ENCODE measurements around the gene KIF6.
A peak's percentile ranks its signal among the peaks of the same experiment; 100 is the strongest.
"Not testable (repeated sequence)": the region's sequence is repeated elsewhere in the genome, so short reads cannot be mapped to it uniquely, and the experiment has no call there.

Gene KIF6

GRCh38 chr6:39312912-39313525 is 412.2 kb downstream of the KIF6 start:
- DNase-seq (ENCODE audit: extremely low spot score, insufficient read length, low read depth) = no peak
- FAIRE-seq = no peak

GRCh38 chr6:39310542-39310941 is 414.7 kb downstream of the KIF6 start:
- FAIRE-seq = no peak

GRCh38 chr6:39309942-39310531 is 415.2 kb downstream of the KIF6 start:
- DNase-seq (ENCODE audit: extremely low spot score, insufficient read length, low read depth) = peak; percentile 50
- FAIRE-seq = peak; percentile 83

More at GRCh38 chr6:39310542-39310941, 414.7 kb downstream of the KIF6 start:
- DNase-seq (ENCODE audit: extremely low spot score, insufficient read length, low read depth) = no peak

GRCh38 chr6:39307462-39307861 is 417.7 kb downstream of the KIF6 start:
- no peak for DNase-seq (ENCODE audit: extremely low spot score, insufficient read length, low read depth)
- FAIRE-seq = no peak

DNA sequence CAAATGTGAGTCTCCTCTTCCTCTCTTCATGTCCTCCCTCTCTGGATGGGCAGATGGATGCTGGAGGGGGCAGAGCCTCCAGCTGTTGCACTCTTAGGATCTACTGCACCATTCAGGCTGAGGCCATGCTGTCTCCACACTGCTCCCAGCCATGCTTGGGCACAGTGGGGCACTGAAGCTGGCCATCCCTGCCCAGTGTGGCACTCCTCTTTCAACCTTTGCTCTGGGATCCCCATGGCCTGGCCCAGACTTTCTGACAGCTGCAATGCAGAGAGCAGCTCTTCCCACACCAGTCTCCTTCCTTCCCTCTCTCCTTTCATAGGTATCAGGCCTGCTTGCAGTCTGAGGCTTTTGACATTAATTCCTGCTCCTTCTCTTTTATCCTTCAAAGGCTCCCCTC is 420.3 kb downstream of the KIF6 start:
- FAIRE-seq = no peak
- DNase-seq (ENCODE audit: extremely low spot score, insufficient read length, low read depth) = no peak

- DNase-seq (ENCODE audit: extremely low spot score, insufficient read length, low read depth) = no peak
- FAIRE-seq = no peak
These were observed 421.6 kb downstream of the KIF6 start for GRCh38 chr6:39303425-39304153.

DNA sequence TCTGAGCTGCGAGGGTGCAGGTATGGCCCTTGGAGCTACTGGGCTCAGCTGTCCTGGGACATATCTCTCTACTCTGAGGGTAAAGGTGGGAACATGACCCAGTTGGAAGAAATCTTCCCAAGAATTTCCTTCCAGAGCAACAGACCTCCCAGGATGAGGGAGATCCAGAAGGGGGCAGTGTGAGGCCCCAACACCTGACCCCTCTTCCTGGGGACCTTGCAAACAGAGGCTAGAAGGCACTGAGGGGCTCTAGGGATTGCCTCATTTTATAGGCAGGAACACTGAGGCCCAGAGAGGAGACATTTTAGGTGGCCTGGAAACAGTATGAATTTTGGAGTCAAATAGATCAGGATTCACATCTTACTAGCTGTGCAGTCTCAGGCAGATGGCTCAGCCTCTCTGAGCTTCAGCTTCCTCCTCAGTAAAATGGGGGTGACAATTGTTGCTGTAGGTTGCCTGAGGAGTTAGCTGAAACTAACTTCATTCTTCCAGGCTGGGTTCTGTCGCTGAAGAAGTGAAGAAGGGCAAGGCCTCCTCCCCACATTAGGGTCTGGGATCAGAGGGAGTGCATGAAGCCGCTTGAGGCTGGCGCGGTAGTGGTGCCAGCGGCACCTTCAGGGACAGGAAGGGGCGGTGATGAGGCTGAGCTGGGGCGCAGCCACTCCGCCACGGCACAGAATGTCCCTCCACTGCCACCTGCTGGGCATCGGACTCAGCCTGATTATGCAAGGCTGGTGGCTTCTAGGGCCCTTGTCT is 422.4 kb downstream of the KIF6 start:
- FAIRE-seq (peak; percentile 94), DNase-seq (ENCODE audit: extremely low spot score, insufficient read length, low read depth) (peak; percentile 81)

GRCh38 chr6:39302011-39302410 is 423.2 kb downstream of the KIF6 start:
- FAIRE-seq (no peak), DNase-seq (ENCODE audit: extremely low spot score, insufficient read length, low read depth) (no peak)

DNA sequence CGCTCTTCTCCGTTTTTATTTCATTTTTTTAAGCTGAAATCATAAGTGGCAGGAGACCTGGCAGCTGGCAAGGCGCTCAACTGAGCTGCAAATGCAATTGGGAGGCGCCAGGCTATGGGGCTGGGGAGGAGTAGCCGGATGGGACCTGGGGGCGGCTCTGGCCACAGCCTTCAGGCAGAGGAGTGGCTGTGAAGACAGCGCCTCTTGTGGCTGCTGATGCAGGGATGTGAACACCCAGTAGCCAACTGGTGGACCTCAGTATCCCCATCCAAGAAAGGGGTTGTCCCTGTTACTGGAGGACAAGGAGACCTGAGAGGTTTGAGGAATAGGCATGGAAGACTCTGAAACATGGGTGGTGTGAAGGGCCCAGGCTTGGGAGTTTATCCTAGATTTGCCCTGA is 423.6 kb downstream of the KIF6 start:
- DNase-seq (ENCODE audit: extremely low spot score, insufficient read length, low read depth) (no peak), FAIRE-seq (no peak)

- DNase-seq (ENCODE audit: extremely low spot score, insufficient read length, low read depth) (no peak), FAIRE-seq (no peak)
These were observed 424.5 kb downstream of the KIF6 start for GRCh38 chr6:39300739-39301138.

- DNase-seq (ENCODE audit: extremely low spot score, insufficient read length, low read depth) = no peak
- FAIRE-seq = no peak
These were observed 427.1 kb downstream of the KIF6 start for GRCh38 chr6:39298061-39298460.

GRCh38 chr6:39296745-39297640 is 428.2 kb downstream of the KIF6 start:
- FAIRE-seq (no peak), DNase-seq (ENCODE audit: extremely low spot score, insufficient read length, low read depth) (no peak)

DNA sequence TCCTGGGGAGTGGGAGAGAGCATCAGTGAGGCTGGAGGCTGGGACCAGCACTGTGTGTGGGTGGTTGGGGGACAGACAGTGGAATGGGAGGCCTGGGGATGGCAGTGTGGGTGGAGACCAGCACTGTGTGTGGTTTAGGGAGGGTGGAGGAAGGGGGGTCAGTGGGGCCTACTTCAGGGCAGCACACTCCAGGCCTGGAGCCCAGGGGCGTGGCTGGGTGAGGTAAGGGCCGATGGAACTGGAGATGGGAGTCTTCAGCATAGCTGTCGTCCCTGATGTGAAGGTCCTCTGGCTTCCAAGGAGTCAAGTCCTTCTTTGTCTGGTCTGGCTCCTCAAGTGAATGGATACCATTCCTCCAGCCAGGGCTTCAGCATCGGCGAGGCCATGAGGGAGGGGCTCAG is 429.6 kb downstream of the KIF6 start:
- no peak for FAIRE-seq
- no peak for DNase-seq (ENCODE audit: extremely low spot score, insufficient read length, low read depth)

GRCh38 chr6:39294899-39295298 is 430.3 kb downstream of the KIF6 start:
- FAIRE-seq (no peak), DNase-seq (ENCODE audit: extremely low spot score, insufficient read length, low read depth) (no peak)

GRCh38 chr6:39294133-39294532 is 431.1 kb downstream of the KIF6 start:
- no peak for FAIRE-seq
- DNase-seq (ENCODE audit: extremely low spot score, insufficient read length, low read depth) = no peak

DNA sequence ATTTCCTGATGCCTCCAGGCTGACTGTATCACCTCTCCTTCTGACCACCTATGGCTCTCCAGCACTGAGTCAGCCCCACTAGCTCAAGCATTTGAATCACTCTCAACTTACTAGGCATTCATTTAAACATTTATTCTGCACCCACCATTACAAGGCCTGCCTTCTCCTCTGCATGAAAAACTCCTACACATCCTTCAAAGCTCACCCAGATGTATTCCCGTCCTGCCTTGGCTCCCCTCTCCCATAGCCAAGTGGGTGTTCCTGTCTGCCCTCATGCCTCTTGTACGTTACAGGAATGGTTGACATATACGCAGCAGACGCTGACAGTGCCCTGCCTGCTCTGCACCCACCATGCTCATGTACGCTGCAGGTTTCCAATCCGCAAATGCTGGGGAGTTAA is 432.6 kb downstream of the KIF6 start:
- no peak for FAIRE-seq

DNA sequence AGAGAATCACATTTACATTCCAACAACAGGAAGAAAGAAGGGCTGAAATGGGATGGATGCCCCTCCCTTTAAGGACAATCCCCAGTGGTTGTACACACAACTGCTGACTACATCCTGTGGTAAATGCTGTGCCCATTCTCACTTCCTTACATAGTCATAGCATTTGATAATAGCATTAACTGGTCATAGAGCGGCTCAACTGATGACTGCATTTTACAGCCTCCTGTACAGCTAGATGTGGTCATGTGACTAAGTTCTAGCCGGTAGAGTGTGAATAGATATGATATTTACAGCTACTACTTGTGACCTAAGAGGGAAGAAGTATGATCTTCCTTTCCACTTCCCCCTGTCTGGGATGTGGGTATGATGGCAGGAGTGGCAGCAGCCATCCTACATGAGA is 435.7 kb downstream of the KIF6 start:
- FAIRE-seq (no peak), DNase-seq (ENCODE audit: extremely low spot score, insufficient read length, low read depth) (no peak)

More for the DNA sequence above, 432.6 kb downstream of the KIF6 start:
- DNase-seq (ENCODE audit: extremely low spot score, insufficient read length, low read depth) = no peak

GRCh38 chr6:39287601-39288000 is 437.6 kb downstream of the KIF6 start:
- FAIRE-seq (no peak), DNase-seq (ENCODE audit: extremely low spot score, insufficient read length, low read depth) (no peak)

DNA sequence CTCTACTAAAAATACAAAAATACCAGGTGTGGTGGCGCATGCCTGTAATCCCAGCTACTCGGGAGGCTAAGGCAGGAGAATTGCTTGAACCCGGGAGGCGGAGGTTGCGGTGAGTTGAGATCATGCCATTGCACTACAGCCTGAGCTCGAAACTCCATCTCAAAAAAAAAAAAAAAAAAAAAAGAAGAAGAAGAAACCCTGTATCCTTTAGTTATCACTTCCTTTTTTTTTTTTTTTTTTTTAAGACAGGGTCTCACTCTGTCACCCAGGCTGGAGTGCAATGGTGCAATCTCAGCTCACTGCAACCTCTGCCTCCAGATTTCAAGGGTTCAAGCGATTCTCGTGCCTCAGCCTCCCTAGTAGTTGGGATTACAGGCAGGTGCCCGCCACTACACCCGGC is 438.6 kb downstream of the KIF6 start:
- not testable (repeated sequence) for DNase-seq (ENCODE audit: extremely low spot score, insufficient read length, low read depth); FAIRE-seq

- no peak for DNase-seq (ENCODE audit: extremely low spot score, insufficient read length, low read depth)
- no peak for FAIRE-seq
These were observed 442.4 kb downstream of the KIF6 start for GRCh38 chr6:39282774-39283173.
